Subcutaneous adipose tissue (tissue), 4 donors: ENCODE data around the gene SUGCT. TPM values are rescaled to one million over a fixed set of nuclear protein-coding genes. Genes with fewer than 3 reads are reported as not detected.

Source experiments
- CTCF ChIP-seq: fragments of 450-650 bp; IDR thresholded peaks from one replicate; pipeline ENCODE4 v1.5.1; 2016; ENCODE audit warnings: low read depth, mild to moderate bottlenecking, control low read depth, antibody characterized with exemption, moderate library complexity
- total RNA-seq, 4 donors: library from RNA; depleted of rRNA; stranded (reverse); fragments of >200 nt; gene quantifications; one replicate each; pipeline ENCODE4 v1.1.0, GENCODE V29; 2016

SUGCT gene
- total RNA-seq, 4 donors from 2014 or later, result 1.1 to 3.1 (median 1.8) TPM

- no peak for TF ChIP-seq CTCF
These were observed 680.7 kb downstream of the SUGCT start for GRCh38 chr7:40815512-40815911.

GRCh38 chr7:40822861-40823260, 688.1 kb downstream of the SUGCT start:
- no peak for TF ChIP-seq CTCF

GRCh38 chr7:40824461-40824860, 689.7 kb downstream of the SUGCT start:
- no peak for TF ChIP-seq CTCF

GRCh38 chr7:40826411-40827221, 691.8 kb downstream of the SUGCT start:
- TF ChIP-seq CTCF, result no peak

GRCh38 chr7:40827222-40828085, 692.6 kb downstream of the SUGCT start:
- no peak for TF ChIP-seq CTCF

GRCh38 chr7:40828686-40829600, 694.1 kb downstream of the SUGCT start:
- no peak for TF ChIP-seq CTCF
